GM12878 (cell line): ENCODE data around the gene CRB3. TPM values are rescaled to one million over a fixed set of nuclear protein-coding genes. Genes with fewer than 3 reads are reported as not detected.

Source experiments
- ATAC-seq: fragments of 200-7000 bp; cut with Tn5 transposase; 3 replicates; pipeline ENCODE4 v1.9.1; 2020; ENCODE audit warnings: mild to moderate bottlenecking, moderate library complexity
- BruUV-seq: library from RNA; stranded (reverse); fragments of 400-500 nt; replicated peaks from 2 replicates; lab custom pipeline; 2021; lab: Mats Ljungman, UMichigan
- CTCF ChIA-PET: fragments of 300-600 bp; sonication (Branson Sonifier 250); formaldehyde crosslinking; extraction: SDS; loops from one replicate; lab custom pipeline; 2021; ENCODE audit warnings: inconsistent platforms; lab: Yijun Ruan, JAX
- POLR2A ChIA-PET: fragments of 350-600 bp; formaldehyde crosslinking; extraction: SDS; loops from one replicate; lab custom pipeline; 2021; ENCODE audit warnings: inconsistent platforms; lab: Charles Lee
- RAD21 ChIA-PET: fragments of 300-600 bp; sonication (Branson Sonifier 250); formaldehyde crosslinking; loops from one replicate; lab custom pipeline; 2023; ENCODE audit warnings: antibody characterized with exemption; ENCODE audit not compliant: unreplicated experiment; lab: Charles Lee
- SMC1A ChIA-PET: fragments of 300-600 bp; sonication (Branson Sonifier 250); formaldehyde crosslinking; loops from one replicate; lab custom pipeline; 2023; ENCODE audit not compliant: unreplicated experiment, uncharacterized antibody; lab: Charles Lee
- DNase-seq: peaks from one replicate; pipeline ENCODE4 v3.0.0-alpha.2; 2011; ENCODE audit warnings: low read depth, low spot score
- FAIRE-seq: peaks from 3 replicates; lab custom pipeline; 2011; peaks lifted over from hg19 to GRCh38; lab: Jason Lieb, UNC
- H2AFZ ChIP-seq: 2 replicates; pipeline ENCODE4 v1.6.0; 2011; ENCODE audit warnings: low read depth, low read length, control low read depth; ENCODE audit not compliant: control insufficient read depth
- H3K27ac ChIP-seq: 2 replicates; pipeline ENCODE4 v1.5.1; 2011; ENCODE audit warnings: control low read depth; ENCODE audit not compliant: control insufficient read depth, insufficient read depth
- H3K27me3 ChIP-seq, 2 experiments: replicated peaks in 1 of 2; 2 replicates each; pipeline versions ENCODE4 v1.6.0 to v1.6.1; 2011; ENCODE audit warnings: low read length in 1 of 2; ENCODE audit not compliant: control insufficient read depth in 2 of 2, insufficient read depth in 2 of 2
- H3K36me3 ChIP-seq, 2 experiments: 2 replicates each; pipeline ENCODE4 v1.5.1; 2011; ENCODE audit warnings: low read length in 1 of 2; ENCODE audit not compliant: control insufficient read depth in 2 of 2, insufficient read depth in 2 of 2
- H3K4me1 ChIP-seq: 2 replicates; pipeline ENCODE4 v1.6.1; 2011; ENCODE audit warnings: mild to moderate bottlenecking, low read length, moderate library complexity, mixed read lengths; ENCODE audit not compliant: control insufficient read depth, insufficient read depth
- H3K4me2 ChIP-seq: 2 replicates; pipeline ENCODE4 v1.6.0; 2011; ENCODE audit warnings: control low read depth; ENCODE audit not compliant: control insufficient read depth, insufficient read depth
- H3K4me3 ChIP-seq: fragments of 200-600 bp; sonication (generic); 2 replicates; pipeline ENCODE4 v1.5.1; 2016
- H3K79me2 ChIP-seq: 2 replicates; pipeline ENCODE4 v1.6.0; 2011; ENCODE audit warnings: low read length; ENCODE audit not compliant: control insufficient read depth, insufficient read depth
- H3K9ac ChIP-seq: 2 replicates; pipeline ENCODE4 v1.8.0; 2011; ENCODE audit warnings: low read length, control low read depth, mixed read lengths; ENCODE audit not compliant: control insufficient read depth, insufficient read depth
- H3K9me3 ChIP-seq: replicated peaks from 3 replicates; pipeline ENCODE4 v1.5.1; 2011; ENCODE audit warnings: mild to moderate bottlenecking, low read length; ENCODE audit not compliant: control insufficient read depth, insufficient read depth
- H4K20me1 ChIP-seq: 2 replicates; pipeline ENCODE4 v1.6.0; 2011; ENCODE audit not compliant: control insufficient read depth, insufficient read depth
- ASH2L ChIP-seq: fragments of 300-600, 200-600 bp; sonication (generic); IDR thresholded peaks from 2 replicates; pipeline ENCODE4 v1.6.1; 2017; ENCODE audit warnings: low read depth, mild to moderate bottlenecking, borderline replicate concordance
- EZH2 ChIP-seq: IDR thresholded peaks from 2 replicates; pipeline ENCODE4 v1.6.1; 2012; ENCODE audit warnings: low read depth, mild to moderate bottlenecking, control low read depth, inconsistent platforms, low read length, borderline replicate concordance; ENCODE audit not compliant: control insufficient read depth
- FOS ChIP-seq: IDR thresholded peaks from 3 replicates; pipeline ENCODE4 v1.6.1; 2011; ENCODE audit warnings: borderline replicate concordance; ENCODE audit not compliant: insufficient read length; ENCODE audit errors: extremely low read depth
- HDAC2 ChIP-seq: fragments of 200-600 bp; sonication (generic); IDR thresholded peaks from 2 replicates; pipeline ENCODE4 v1.6.1; 2017
- KAT2A ChIP-seq: conservative IDR thresholded peaks from 2 replicates; pipeline ENCODE4 v1.6.1; 2011; ENCODE audit warnings: low read depth, low read length; ENCODE audit not compliant: control insufficient read depth
- RELA ChIP-seq: fragments of 450-650 bp; IDR thresholded peaks from 2 replicates; pipeline ENCODE4 v1.8.0; 2014; ENCODE audit warnings: borderline replicate concordance; ENCODE audit not compliant: partially characterized antibody
- SMAD5 ChIP-seq: IDR thresholded peaks from 2 replicates; pipeline ENCODE4 v1.6.1; 2016; ENCODE audit warnings: antibody characterized with exemption, low read depth
- SMARCA5 ChIP-seq: fragments of 450-650 bp; IDR thresholded peaks from 2 replicates; pipeline ENCODE4 v1.6.1; 2017; ENCODE audit warnings: mild to moderate bottlenecking
- WRNIP1 ChIP-seq: IDR thresholded peaks from 2 replicates; pipeline ENCODE4 v1.6.1; 2011; ENCODE audit warnings: low read depth, low read length, improper control_type of control experiment, borderline replicate concordance
- YBX1 ChIP-seq: fragments of 450-650 bp; IDR thresholded peaks from 2 replicates; pipeline ENCODE4 v1.6.1; 2016; ENCODE audit warnings: antibody characterized with exemption
- WGBS: methylation state at CpG from one replicate; pipeline ENCODE4 v1.1.6; 2016; ENCODE audit warnings: low lambda C conversion rate; ENCODE audit not compliant: insufficient replicate concordance, insufficient coverage; ENCODE audit errors: missing lambda C conversion rate; 5-methylcytosine and 5-hydroxymethylcytosine counted together
- in situ Hi-C: fragments of 300-500 bp; cut with MboI; formaldehyde crosslinking; loops from 9 replicates; pipeline ENCODE4 v1.14.3; 2018; ENCODE audit warnings: mixed read lengths
- intact Hi-C: fragments of 100-400 bp; cut with micrococcal nuclease; formaldehyde crosslinking; loops from one replicate; pipeline ENCODE4 v1.14.2; 2022; ENCODE audit not compliant: unreplicated experiment
- polyA plus RNA-seq, 11 experiments: library from polyadenylated mRNA; depleted of rRNA in 4 of 11; unstranded in 6 of 11; stranded (reverse) in 5 of 11; fragments of >200 nt; fragmentation: Nextera tagmentation in 4 of 11; fragmentation: Illumina TruSeq in 1 of 11; extraction: Ambion mirVana in 4 of 11; extraction: Trizol in 1 of 11; gene quantifications; 1 replicate in 1 of 11; 2 replicates in 10 of 11; pipeline versions ENCODE4 v1.2.1 to v1.2.3, GENCODE V29; 2011 to 2016; ENCODE audit warnings: inconsistent platforms in 2 of 11, missing spikeins in 2 of 11, low read depth in 1 of 11
- total RNA-seq, 4 experiments: library from RNA; depleted of rRNA in 3 of 4; stranded (reverse); fragments of >200 nt in 3 of 4; fragmentation: Illumina TruSeq in 1 of 4; extraction: Trizol in 1 of 4; gene quantifications; 2 replicates each; pipeline versions ENCODE4 v1.2.1 to v1.2.3, GENCODE V29; 2013 to 2021
- TF ChIP-seq, protein P1 (sequence below): fragments of 450-650 bp; formaldehyde crosslinking; IDR thresholded peaks from 2 replicates; pipeline ENCODE4 v1.5.0; 2022; ENCODE audit warnings: mild to moderate bottlenecking, missing genetic modification characterization
- TF ChIP-seq, protein P2 (sequence below): IDR thresholded peaks from 2 replicates; pipeline ENCODE4 v1.6.1; 2011; ENCODE audit warnings: borderline replicate concordance, low read depth, mild to moderate bottlenecking, moderate library complexity, low read length; ENCODE audit not compliant: insufficient read depth, poor library complexity, severe bottlenecking
- TF ChIP-seq, protein P3 (sequence below): IDR thresholded peaks from 2 replicates; pipeline ENCODE4 v1.6.1; 2012; ENCODE audit warnings: low read depth, low read length, improper control_type of control experiment

CRB3 gene
- total and polyA plus RNA-seq, 10 of the 15 experiments (the other 5 are each of a cell fraction or from before 2014, with no cell fraction given), result 0.11 to 1.9 (median 0.98) TPM; not detected in 1

DNA sequence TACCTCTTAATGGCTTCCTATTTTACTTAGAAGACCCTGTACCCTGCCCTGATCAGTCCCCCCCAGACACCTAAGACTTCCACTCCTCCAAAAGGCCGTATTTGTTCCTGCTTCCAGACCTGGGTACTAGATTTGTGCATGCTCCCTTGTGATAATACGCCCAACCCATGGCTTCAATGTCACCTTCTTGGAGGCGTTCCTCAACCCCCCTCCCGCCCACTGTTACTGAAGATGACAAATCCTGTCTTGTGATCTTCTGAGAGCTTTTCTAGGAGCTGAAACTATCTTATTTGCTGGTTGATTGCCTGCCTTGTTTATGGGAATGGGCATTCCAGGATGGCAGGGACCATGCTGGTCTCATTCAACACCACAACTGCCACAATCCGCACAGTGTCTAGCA lies 13.9 kb upstream of the CRB3 start (continued):
- TF ChIP-seq, protein P1, sequence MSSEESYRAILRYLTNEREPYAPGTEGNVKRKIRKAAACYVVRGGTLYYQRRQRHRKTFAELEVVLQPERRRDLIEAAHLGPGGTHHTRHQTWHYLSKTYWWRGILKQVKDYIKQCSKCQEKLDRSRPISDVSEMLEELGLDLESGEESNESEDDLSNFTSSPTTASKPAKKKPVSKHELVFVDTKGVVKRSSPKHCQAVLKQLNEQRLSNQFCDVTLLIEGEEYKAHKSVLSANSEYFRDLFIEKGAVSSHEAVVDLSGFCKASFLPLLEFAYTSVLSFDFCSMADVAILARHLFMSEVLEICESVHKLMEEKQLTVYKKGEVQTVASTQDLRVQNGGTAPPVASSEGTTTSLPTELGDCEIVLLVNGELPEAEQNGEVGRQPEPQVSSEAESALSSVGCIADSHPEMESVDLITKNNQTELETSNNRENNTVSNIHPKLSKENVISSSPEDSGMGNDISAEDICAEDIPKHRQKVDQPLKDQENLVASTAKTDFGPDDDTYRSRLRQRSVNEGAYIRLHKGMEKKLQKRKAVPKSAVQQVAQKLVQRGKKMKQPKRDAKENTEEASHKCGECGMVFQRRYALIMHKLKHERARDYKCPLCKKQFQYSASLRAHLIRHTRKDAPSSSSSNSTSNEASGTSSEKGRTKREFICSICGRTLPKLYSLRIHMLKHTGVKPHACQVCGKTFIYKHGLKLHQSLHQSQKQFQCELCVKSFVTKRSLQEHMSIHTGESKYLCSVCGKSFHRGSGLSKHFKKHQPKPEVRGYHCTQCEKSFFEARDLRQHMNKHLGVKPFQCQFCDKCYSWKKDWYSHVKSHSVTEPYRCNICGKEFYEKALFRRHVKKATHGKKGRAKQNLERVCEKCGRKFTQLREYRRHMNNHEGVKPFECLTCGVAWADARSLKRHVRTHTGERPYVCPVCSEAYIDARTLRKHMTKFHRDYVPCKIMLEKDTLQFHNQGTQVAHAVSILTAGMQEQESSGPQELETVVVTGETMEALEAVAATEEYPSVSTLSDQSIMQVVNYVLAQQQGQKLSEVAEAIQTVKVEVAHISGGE, result no peak

DNA sequence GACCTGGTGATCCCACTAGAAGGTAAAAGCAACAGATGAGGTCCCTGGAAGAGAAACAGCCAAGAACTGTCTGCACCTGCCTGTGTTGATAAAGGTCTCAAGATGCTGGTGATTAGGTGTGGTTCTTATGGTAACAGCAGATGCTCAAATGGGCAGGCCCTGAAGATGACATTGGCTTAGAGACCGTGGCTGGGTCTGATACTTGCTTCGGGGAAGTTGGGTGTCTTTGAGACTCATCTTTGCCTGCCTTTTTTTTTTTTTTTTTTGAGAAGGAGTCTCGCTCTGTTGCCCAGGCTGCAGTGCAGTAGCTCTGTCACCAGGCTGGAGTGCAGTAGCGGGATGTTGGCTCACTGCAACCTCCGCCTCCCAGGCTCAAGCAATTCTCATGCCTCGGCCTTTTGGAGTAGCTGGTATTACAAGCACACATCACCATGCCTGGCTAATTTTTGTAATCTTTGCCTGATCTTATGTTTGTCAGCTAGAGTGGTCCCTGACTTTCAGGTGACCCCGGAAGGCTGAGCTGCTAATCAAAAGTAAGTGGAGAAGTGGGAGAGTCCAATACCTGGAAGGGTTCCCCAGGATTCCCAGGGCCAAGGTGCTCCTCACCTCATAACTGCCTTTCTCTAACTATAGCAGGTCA lies 12.4 kb upstream of the CRB3 start:
- in situ Hi-C loops (no loop called here), intact Hi-C loops (no loop called here)
- ChIA-PET CTCF (no interaction called here), POLR2A (interaction anchor here (1.5 kb wide), 1 partner anchor 30 kb away, joined by 4 read pairs; the partner anchor contains the start of gene DENND1C), RAD21 (no interaction called here), SMC1A (no interaction called here)
- WGBS, result 89% methylated on average over 6 of the region's 7 CpGs
- DNase-seq (no peak), ATAC-seq (no peak), FAIRE-seq (no peak)
- TF ChIP-seq SMAD5, result no peak
- TF ChIP-seq KAT2A, result no peak
- no peak for TF ChIP-seq ASH2L
- no peak for TF ChIP-seq RELA
- no peak for TF ChIP-seq YBX1
- TF ChIP-seq FOS, result no peak
- TF ChIP-seq, protein P2, sequence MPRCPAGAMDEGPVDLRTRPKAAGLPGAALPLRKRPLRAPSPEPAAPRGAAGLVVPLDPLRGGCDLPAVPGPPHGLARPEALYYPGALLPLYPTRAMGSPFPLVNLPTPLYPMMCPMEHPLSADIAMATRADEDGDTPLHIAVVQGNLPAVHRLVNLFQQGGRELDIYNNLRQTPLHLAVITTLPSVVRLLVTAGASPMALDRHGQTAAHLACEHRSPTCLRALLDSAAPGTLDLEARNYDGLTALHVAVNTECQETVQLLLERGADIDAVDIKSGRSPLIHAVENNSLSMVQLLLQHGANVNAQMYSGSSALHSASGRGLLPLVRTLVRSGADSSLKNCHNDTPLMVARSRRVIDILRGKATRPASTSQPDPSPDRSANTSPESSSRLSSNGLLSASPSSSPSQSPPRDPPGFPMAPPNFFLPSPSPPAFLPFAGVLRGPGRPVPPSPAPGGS, result no peak
- no peak for TF ChIP-seq WRNIP1
- TF ChIP-seq HDAC2, result no peak
- TF ChIP-seq SMARCA5, result no peak
- TF ChIP-seq, protein P3, sequence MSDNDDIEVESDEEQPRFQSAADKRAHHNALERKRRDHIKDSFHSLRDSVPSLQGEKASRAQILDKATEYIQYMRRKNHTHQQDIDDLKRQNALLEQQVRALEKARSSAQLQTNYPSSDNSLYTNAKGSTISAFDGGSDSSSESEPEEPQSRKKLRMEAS, result no peak
- no peak for TF ChIP-seq EZH2
- TF ChIP-seq, protein P1, result no peak
- no peak overlapping the region for H3K9ac ChIP-seq
- H3K4me1 ChIP-seq, result no peaks in the 10 kb centered on the region
- H3K9me3 ChIP-seq, result peaks cover 17% of the 10 kb centered on the region; the same call in 2 of the 3 replicates
- H3K79me2 ChIP-seq, result no peaks in the 10 kb centered on the region
- H3K4me3 ChIP-seq, result no peak overlapping the region
- H3K36me3 ChIP-seq, result peaks cover 10 to 24% of the 10 kb centered on the region in 2 experiments; a peak in 3 of 4 replicates
- no peak overlapping the region for H3K27ac ChIP-seq
- H2AFZ ChIP-seq, result no peak overlapping the region
- H3K4me2 ChIP-seq, result no peak overlapping the region
- no TSS peak for BruUV-seq
- no peaks in the 10 kb centered on the region for H4K20me1 ChIP-seq
- H3K27me3 ChIP-seq, result no peaks in the 10 kb centered on the region
